ENCODE data around the gene LSM14A.

DNA sequence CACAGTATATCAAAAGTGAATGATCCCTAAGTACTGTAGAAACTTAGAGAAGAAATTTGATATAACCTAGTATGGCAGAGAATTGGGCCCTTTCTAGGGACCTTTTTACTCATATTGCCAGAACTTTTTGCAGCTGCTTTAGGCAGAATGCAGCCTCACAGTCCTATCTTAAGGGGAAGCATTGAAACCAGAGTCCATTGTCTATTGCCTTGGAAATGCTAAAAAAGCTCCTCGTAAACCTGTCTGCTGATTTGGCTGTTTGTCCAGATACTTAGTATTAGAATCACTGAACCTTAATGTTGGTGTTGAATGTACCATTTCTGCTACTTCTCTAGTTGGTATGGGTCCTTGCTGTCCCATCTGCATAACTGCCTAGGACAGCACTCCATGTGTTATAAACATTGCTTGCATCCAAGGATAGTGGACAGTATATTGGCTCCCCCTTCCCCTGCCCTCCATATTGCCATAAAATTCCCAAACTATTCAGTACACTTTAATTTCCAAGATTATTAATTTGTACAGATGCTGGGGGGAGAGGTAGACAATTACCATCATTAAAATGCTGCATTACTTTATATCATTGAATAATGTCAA is 36.1 kb downstream of the LSM14A start:
- TF ChIP-seq YY1 (IDR thresholded peaks at IDR 0.05; ENCODE audit: low read depth): no peak
- no peak for TF ChIP-seq ZBTB7A (IDR thresholded peaks at IDR 0.05; ENCODE audit: low read depth)
- no peak for TF ChIP-seq TCF12 (IDR thresholded peaks at IDR 0.05; ENCODE audit: low read depth)
